Upper lobe of left lung (tissue), 4 donors: ENCODE results near the gene CPSF2.

ENCODE experiments used
- EP300 ChIP-seq, 4 donors: sonication (generic); formaldehyde crosslinking; IDR thresholded peaks; one replicate each; pipeline ENCODE4 v1.5.1; 2017; ENCODE audit warnings: antibody characterized with exemption in 4 of 4, control low read depth in 2 of 4
- POLR2A ChIP-seq, 4 donors: fragments of 450-650 bp; IDR thresholded peaks; one replicate each; pipeline ENCODE4 v1.5.1; 2016 to 2017; ENCODE audit warnings: antibody characterized with exemption in 4 of 4, mild to moderate bottlenecking in 2 of 4
- POLR2AphosphoS5 ChIP-seq, 2 donors: sonication (generic); formaldehyde crosslinking; IDR thresholded peaks; one replicate each; pipeline ENCODE4 v1.5.1; 2017; ENCODE audit warnings: antibody characterized with exemption in 2 of 2
- TF ChIP-seq, protein P1 (sequence below), 6 experiments: fragments of 450-650 bp in 4 of 6; fragments of 200-600 bp in 2 of 6; sonication (generic) in 2 of 6; IDR thresholded peaks; one replicate each; pipeline ENCODE4 v1.5.1; 2016 to 2019; ENCODE audit warnings: antibody characterized with exemption in 6 of 6

DNA sequence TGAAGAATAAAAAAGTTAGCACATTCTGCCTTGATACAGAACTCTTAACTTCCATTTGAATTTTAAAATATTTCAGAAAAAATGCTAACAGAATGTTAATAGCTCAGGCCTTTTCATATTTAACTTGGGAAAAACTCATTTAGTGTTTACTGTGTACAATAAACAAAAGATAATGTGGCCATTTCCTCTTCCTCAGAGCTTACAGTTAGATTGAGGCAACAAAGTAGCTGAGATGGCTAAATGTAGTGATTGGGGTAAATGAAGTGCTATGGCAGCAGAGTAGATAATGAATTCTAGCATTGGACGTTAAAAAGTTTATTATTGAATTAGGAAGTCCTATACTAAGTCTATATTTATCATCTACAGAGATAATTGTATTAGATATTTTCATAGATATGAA is 12.7 kb downstream of the CPSF2 start:
- no peak for TF ChIP-seq POLR2A (IDR thresholded peaks at IDR 0.05)
- TF ChIP-seq, protein P1, sequence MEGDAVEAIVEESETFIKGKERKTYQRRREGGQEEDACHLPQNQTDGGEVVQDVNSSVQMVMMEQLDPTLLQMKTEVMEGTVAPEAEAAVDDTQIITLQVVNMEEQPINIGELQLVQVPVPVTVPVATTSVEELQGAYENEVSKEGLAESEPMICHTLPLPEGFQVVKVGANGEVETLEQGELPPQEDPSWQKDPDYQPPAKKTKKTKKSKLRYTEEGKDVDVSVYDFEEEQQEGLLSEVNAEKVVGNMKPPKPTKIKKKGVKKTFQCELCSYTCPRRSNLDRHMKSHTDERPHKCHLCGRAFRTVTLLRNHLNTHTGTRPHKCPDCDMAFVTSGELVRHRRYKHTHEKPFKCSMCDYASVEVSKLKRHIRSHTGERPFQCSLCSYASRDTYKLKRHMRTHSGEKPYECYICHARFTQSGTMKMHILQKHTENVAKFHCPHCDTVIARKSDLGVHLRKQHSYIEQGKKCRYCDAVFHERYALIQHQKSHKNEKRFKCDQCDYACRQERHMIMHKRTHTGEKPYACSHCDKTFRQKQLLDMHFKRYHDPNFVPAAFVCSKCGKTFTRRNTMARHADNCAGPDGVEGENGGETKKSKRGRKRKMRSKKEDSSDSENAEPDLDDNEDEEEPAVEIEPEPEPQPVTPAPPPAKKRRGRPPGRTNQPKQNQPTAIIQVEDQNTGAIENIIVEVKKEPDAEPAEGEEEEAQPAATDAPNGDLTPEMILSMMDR (IDR thresholded peaks at IDR 0.05): no peak
- TF ChIP-seq EP300 (IDR thresholded peaks at IDR 0.05): no peak
- no peak for TF ChIP-seq POLR2AphosphoS5 (IDR thresholded peaks at IDR 0.05)
